K562 (cell line): Measurements from ENCODE around the gene NUP205. TPM values are rescaled to one million over a fixed set of nuclear protein-coding genes. Genes with fewer than 3 reads are reported as not detected.

Experiments
- ATF1 ChIP-seq, 2 experiments: fragments of 450-650 bp in 1 of 2; IDR thresholded peaks; 2 replicates each; pipeline ENCODE4 v1.6.1; 2016; ENCODE audit warnings: missing compliant biosample characterization in 1 of 2, missing genetic modification characterization in 1 of 2
- BACH1 ChIP-seq: fragments of 200-800 bp; sonication (Bioruptor generic); IDR thresholded peaks from 2 replicates; pipeline ENCODE4 v1.6.1; 2016; ENCODE audit warnings: missing genetic modification characterization, missing compliant biosample characterization
- BRD9 ChIP-seq: fragments of 450-650 bp; IDR thresholded peaks from 2 replicates; pipeline ENCODE4 v1.6.1; 2018; ENCODE audit warnings: low read depth; ENCODE audit not compliant: partially characterized antibody
- CHCHD3 ChIP-seq: fragments of 250-450 bp; sonication (Bioruptor Pico); IDR thresholded peaks from 2 replicates; pipeline ENCODE4 v2.1.2; 2022; ENCODE audit warnings: mild to moderate bottlenecking
- DNMT1 ChIP-seq: fragments of 450-650 bp; IDR thresholded peaks from 2 replicates; pipeline ENCODE4 v1.6.1; 2016; ENCODE audit warnings: antibody characterized with exemption, mild to moderate bottlenecking
- FOXP1 ChIP-seq: sonication (generic); formaldehyde crosslinking; IDR thresholded peaks from 2 replicates; pipeline ENCODE4 v1.8.0; 2022; ENCODE audit warnings: mild to moderate bottlenecking, missing genetic modification reagents
- GABPA ChIP-seq: fragments of 200-800 bp; sonication (Bioruptor generic); conservative IDR thresholded peaks from 2 replicates; pipeline ENCODE4 v1.6.1; 2016; ENCODE audit warnings: low read depth, missing genetic modification characterization, missing compliant biosample characterization
- HDAC2 ChIP-seq: fragments of 450-650 bp; IDR thresholded peaks from 2 replicates; pipeline ENCODE4 v1.6.1; 2016; ENCODE audit warnings: mild to moderate bottlenecking
- KLF16 ChIP-seq: IDR thresholded peaks from 2 replicates; pipeline ENCODE4 v1.6.1; 2016; ENCODE audit warnings: antibody characterized with exemption
- MAFF ChIP-seq: IDR thresholded peaks from 2 replicates; pipeline ENCODE4 v1.6.1; 2012; ENCODE audit warnings: low read length, improper control_type of control experiment
- MCM2 ChIP-seq: fragments of 450-650 bp; IDR thresholded peaks from 2 replicates; pipeline ENCODE4 v1.6.1; 2017; ENCODE audit warnings: low read depth, mild to moderate bottlenecking
- MTA3 ChIP-seq: fragments of 450-650 bp; formaldehyde crosslinking; IDR thresholded peaks from 2 replicates; pipeline ENCODE4 v1.6.1; 2017; ENCODE audit warnings: mild to moderate bottlenecking, borderline replicate concordance
- NEUROD1 ChIP-seq: fragments of 150-350 bp; IDR thresholded peaks from 2 replicates; pipeline ENCODE4 v1.6.1; 2014; ENCODE audit warnings: borderline replicate concordance, low read length, low read depth; ENCODE audit not compliant: partially characterized antibody
- NR2C2 ChIP-seq, 2 experiments: fragments of 200-800 bp in 1 of 2; sonication (Bioruptor generic) in 1 of 2; sonication (generic) in 1 of 2; formaldehyde crosslinking in 1 of 2; IDR thresholded peaks; 2 replicates each; pipeline versions ENCODE4 v1.6.1 to v1.8.0; 2016 to 2022; ENCODE audit warnings: mild to moderate bottlenecking in 1 of 2, missing compliant biosample characterization in 1 of 2, missing genetic modification characterization in 1 of 2, missing genetic modification reagents in 1 of 2
- POLR2B ChIP-seq: fragments of 450-650 bp; IDR thresholded peaks from 2 replicates; pipeline ENCODE4 v1.6.1; 2018; ENCODE audit warnings: low read depth; ENCODE audit not compliant: partially characterized antibody
- RB1 ChIP-seq: fragments of 450-650 bp; IDR thresholded peaks from 2 replicates; pipeline ENCODE4 v1.6.1; 2017; ENCODE audit warnings: low read depth, mild to moderate bottlenecking
- RUNX1 ChIP-seq: sonication (generic); IDR thresholded peaks from 2 replicates; pipeline ENCODE4 v1.6.1; 2016; ENCODE audit warnings: antibody characterized with exemption, low read depth
- TARDBP ChIP-seq: fragments of 450-650 bp; IDR thresholded peaks from 2 replicates; pipeline ENCODE4 v1.6.1; 2016
- ZNF133 ChIP-seq: fragments of 250-450 bp; sonication (Bioruptor Pico); IDR thresholded peaks from 2 replicates; pipeline ENCODE4 v1.4.0; 2020; ENCODE audit warnings: mild to moderate bottlenecking
- ZNF511 ChIP-seq: sonication (generic); formaldehyde crosslinking; IDR thresholded peaks from 2 replicates; pipeline ENCODE4 v1.8.0; 2022; ENCODE audit warnings: mild to moderate bottlenecking, missing genetic modification reagents
- ZNF583 ChIP-seq: fragments of 250-450 bp; sonication (Bioruptor Pico); IDR thresholded peaks from 2 replicates; pipeline ENCODE4 v1.4.0; 2020
- polyA plus RNA-seq, 8 experiments: library from polyadenylated mRNA; depleted of rRNA in 4 of 8; stranded (reverse) in 5 of 8; unstranded in 3 of 8; fragments of >200 nt; fragmentation: Nextera tagmentation in 2 of 8; fragmentation: Illumina TruSeq in 1 of 8; extraction: Ambion mirVana in 2 of 8; extraction: Trizol in 1 of 8; gene quantifications; 2 replicates each; pipeline versions ENCODE4 v1.2.1 to v1.2.3, GENCODE V29; 2011 to 2014; ENCODE audit warnings: inconsistent platforms in 1 of 8, missing spikeins in 1 of 8
- total RNA-seq, 7 experiments: library from RNA; depleted of rRNA in 6 of 7; stranded (reverse); fragments of >200 nt in 6 of 7; fragmentation: Illumina TruSeq in 2 of 7; extraction: Trizol in 2 of 7; gene quantifications; 2 replicates each; pipeline versions ENCODE4 v1.2.1 to v1.2.3, GENCODE V29; 2011 to 2021; ENCODE audit warnings: low replicate concordance in 1 of 7
- TF ChIP-seq, protein P1 (sequence below), 2 experiments: fragments of 450-650 bp; conservative IDR thresholded peaks; 2 replicates each; pipeline ENCODE4 v1.6.1; 2017; ENCODE audit warnings: mild to moderate bottlenecking in 2 of 2, moderate library complexity in 2 of 2
- TF ChIP-seq, protein P2 (sequence below): fragments of 250-450 bp; sonication (Bioruptor Pico); IDR thresholded peaks from 2 replicates; pipeline ENCODE4 v1.4.0; 2020

NUP205 gene
- total and polyA plus RNA-seq, 9 of the 15 experiments (the other 6 are each of a cell fraction or from before 2014, with no cell fraction given) = 101 to 282 (median 193) TPM

GRCh38 chr7:135509839-135510591 is 47.7 kb upstream of the NUP205 start, which contains the start of gene CNOT4 (continued):
- TF ChIP-seq CHCHD3 (CRISPR knock-in tag) = no peak
- TF ChIP-seq POLR2B = peak; percentile 96
- no peak for TF ChIP-seq MCM2
- peak; percentile 89; the same call in 1 of the 2 replicates for TF ChIP-seq ZNF511
- peak; percentile 58; the same call in 1 of the 2 replicates for TF ChIP-seq BACH1 (tag)
- TF ChIP-seq ZNF583 = peak; percentile 12; the same call in 1 of the 2 replicates
- TF ChIP-seq BRD9 = peak; percentile 90
- peak; percentile 64; the same call in 1 of the 2 replicates for TF ChIP-seq GABPA (tag)
- TF ChIP-seq DNMT1 = 0 out of 2 replicates have a peak, but pooled peaks have one; percentile 46
- peak; percentile 70 for TF ChIP-seq KLF16
- no peak for TF ChIP-seq ATF1 (CRISPR knock-in tag; IDR thresholded peaks at IDR 0.05)
- peak; percentile 61 for TF ChIP-seq ATF1 (tag; IDR thresholded peaks at IDR 0.05)
- 0 out of 2 replicates have a peak, but pooled peaks have one; percentile 46 for TF ChIP-seq RB1
- peak; percentile 85 for TF ChIP-seq NR2C2 (CRISPR knock-in tag; IDR thresholded peaks at IDR 0.05)
- peak; percentile 97 for TF ChIP-seq NR2C2 (tag; IDR thresholded peaks at IDR 0.05)
- peak; percentile 20 for TF ChIP-seq NEUROD1
- 0 out of 2 replicates have a peak, but pooled peaks have one; percentile 5 for TF ChIP-seq TARDBP
- TF ChIP-seq HDAC2 = peak; percentile 99
- 0 out of 2 replicates have a peak, but pooled peaks have one; percentile 20 for TF ChIP-seq RUNX1
- peak; percentile 2; the same call in 1 of the 2 replicates for TF ChIP-seq MAFF
- TF ChIP-seq, protein P1, sequence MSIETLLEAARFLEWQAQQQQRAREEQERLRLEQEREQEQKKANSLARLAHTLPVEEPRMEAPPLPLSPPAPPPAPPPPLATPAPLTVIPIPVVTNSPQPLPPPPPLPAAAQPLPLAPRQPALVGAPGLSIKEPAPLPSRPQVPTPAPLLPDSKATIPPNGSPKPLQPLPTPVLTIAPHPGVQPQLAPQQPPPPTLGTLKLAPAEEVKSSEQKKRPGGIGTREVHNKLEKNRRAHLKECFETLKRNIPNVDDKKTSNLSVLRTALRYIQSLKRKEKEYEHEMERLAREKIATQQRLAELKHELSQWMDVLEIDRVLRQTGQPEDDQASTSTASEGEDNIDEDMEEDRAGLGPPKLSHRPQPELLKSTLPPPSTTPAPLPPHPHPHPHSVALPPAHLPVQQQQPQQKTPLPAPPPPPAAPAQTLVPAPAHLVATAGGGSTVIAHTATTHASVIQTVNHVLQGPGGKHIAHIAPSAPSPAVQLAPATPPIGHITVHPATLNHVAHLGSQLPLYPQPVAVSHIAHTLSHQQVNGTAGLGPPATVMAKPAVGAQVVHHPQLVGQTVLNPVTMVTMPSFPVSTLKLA (conservative IDR thresholded peaks at IDR 0.05) = peak; percentile 99 to 100
- no peak; the same call in 1 of the 2 replicates for TF ChIP-seq FOXP1 (CRISPR knock-in tag)
- peak; percentile 64; the same call in 1 of the 2 replicates for TF ChIP-seq ZNF133 (CRISPR knock-in tag)
- TF ChIP-seq, protein P2, sequence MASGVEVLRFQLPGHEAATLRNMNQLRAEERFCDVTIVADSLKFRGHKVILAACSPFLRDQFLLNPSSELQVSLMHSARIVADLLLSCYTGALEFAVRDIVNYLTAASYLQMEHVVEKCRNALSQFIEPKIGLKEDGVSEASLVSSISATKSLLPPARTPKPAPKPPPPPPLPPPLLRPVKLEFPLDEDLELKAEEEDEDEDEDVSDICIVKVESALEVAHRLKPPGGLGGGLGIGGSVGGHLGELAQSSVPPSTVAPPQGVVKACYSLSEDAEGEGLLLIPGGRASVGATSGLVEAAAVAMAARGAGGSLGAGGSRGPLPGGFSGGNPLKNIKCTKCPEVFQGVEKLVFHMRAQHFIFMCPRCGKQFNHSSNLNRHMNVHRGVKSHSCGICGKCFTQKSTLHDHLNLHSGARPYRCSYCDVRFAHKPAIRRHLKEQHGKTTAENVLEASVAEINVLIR (CRISPR knock-in tag) = no peak; the same call in 1 of the 2 replicates
- TF ChIP-seq MTA3 = peak; percentile 3; the same call in 1 of the 2 replicates
